ENCODE results near the gene ELL. TPM values are rescaled to one million over a fixed set of nuclear protein-coding genes. Genes with fewer than 3 reads are reported as not detected.

Gene ELL
- total and polyA plus RNA-seq, 9 of the 15 experiments (the other 6 are each of a cell fraction or from before 2014, with no cell fraction given): 0.24 to 22.5 (median 4.1) TPM

- TF ChIP-seq PCBP1 (IDR thresholded peaks at IDR 0.05; ENCODE audit: low read depth, low read length, poor library complexity, severe bottlenecking) (peak; percentile 75), RNF219 (CRISPR knock-in tag; IDR thresholded peaks at IDR 0.05) (no peak), PCBP2 (IDR thresholded peaks at IDR 0.05; ENCODE audit: low read depth, low read length, poor library complexity, severe bottlenecking) (no peak), REST (IDR thresholded peaks at IDR 0.05; ENCODE audit: borderline replicate concordance) (no peak), REST (CRISPR knock-in tag; IDR thresholded peaks at IDR 0.05; ENCODE audit: low read depth) (no peak), E2F6 (IDR thresholded peaks at IDR 0.05; ENCODE audit: borderline replicate concordance in 1 of 2, extremely low read depth in 1 of 2, insufficient read depth in 1 of 2, insufficient read length in 1 of 2, low read depth in 1 of 2, low read length in 1 of 2, poor library complexity in 1 of 2, severe bottlenecking in 1 of 2) (peak; percentile 72 to 93), MAFG (tag; conservative IDR thresholded peaks at IDR 0.05) (no peak), RBM25 (IDR thresholded peaks at IDR 0.05; ENCODE audit: low read depth, low read length, severe bottlenecking) (no peak), E2F8 (IDR thresholded peaks at IDR 0.05; ENCODE audit: low read depth, partially characterized antibody) (no peak), POLR3A (IDR thresholded peaks at IDR 0.05; ENCODE audit: borderline replicate concordance, extremely low read depth, insufficient read depth, insufficient read length) (no peak), ZNF436 (CRISPR knock-in tag; IDR thresholded peaks at IDR 0.05) (no peak), ZSCAN29 (IDR thresholded peaks at IDR 0.05) (no peak), RBM39 (optimal IDR thresholded peaks at IDR 0.05; ENCODE audit: low read depth, low read length) (no peak)
These were observed 105.1 kb downstream of the ELL start (continued) for GRCh38 chr19:18416778-18417249.
